GM23338 (cell line): ENCODE results near the gene ZNF276. TPM values are rescaled to one million over a fixed set of nuclear protein-coding genes. Genes with fewer than 3 reads are reported as not detected.

Experiments used
- ATAC-seq: fragments of 200-7000 bp; cut with Tn5 transposase; 3 replicates; pipeline ENCODE4 v1.9.1; 2020
- DNase-seq: peaks from one replicate; pipeline ENCODE4 v3.0.0-alpha.2; 2015; ENCODE audit warnings: low spot score
- H2AFZ ChIP-seq: fragments of 200-600 bp; sonication (generic); 2 replicates; pipeline ENCODE4 v1.8.0; 2016; ENCODE audit warnings: antibody characterized with exemption, mild to moderate bottlenecking, moderate library complexity
- H3F3A ChIP-seq: fragments of 200-600 bp; sonication (generic); replicated peaks from 2 replicates; pipeline ENCODE4 v1.8.0; 2017; ENCODE audit warnings: antibody characterized with exemption, mixed run types, low read depth
- H3K27ac ChIP-seq: fragments of 200-600 bp; sonication (generic); 2 replicates; pipeline ENCODE4 v1.6.1; 2016; ENCODE audit warnings: low read depth
- H3K27me3 ChIP-seq: fragments of 200-600 bp; sonication (generic); 2 replicates; pipeline ENCODE4 v1.8.0; 2016; ENCODE audit warnings: mild to moderate bottlenecking, mixed run types, moderate library complexity; ENCODE audit not compliant: insufficient read depth
- H3K36me3 ChIP-seq: fragments of 200-600 bp; sonication (generic); 2 replicates; pipeline ENCODE4 v1.8.0; 2016; ENCODE audit warnings: mild to moderate bottlenecking; ENCODE audit not compliant: insufficient read depth
- H3K4me1 ChIP-seq: fragments of 200-600 bp; sonication (generic); 2 replicates; pipeline ENCODE4 v1.8.0; 2016; ENCODE audit warnings: mild to moderate bottlenecking, moderate library complexity; ENCODE audit not compliant: insufficient read depth
- H3K4me2 ChIP-seq: fragments of 200-600 bp; sonication (generic); 2 replicates; pipeline ENCODE4 v1.7.1; 2017; ENCODE audit warnings: mixed run types
- H3K4me3 ChIP-seq: fragments of 200-600 bp; sonication (generic); 2 replicates; pipeline ENCODE4 v1.6.1; 2016; ENCODE audit warnings: mixed run types
- H3K79me2 ChIP-seq: fragments of 200-600 bp; sonication (generic); replicated peaks from 2 replicates; pipeline ENCODE4 v1.8.0; 2017; ENCODE audit warnings: mild to moderate bottlenecking; ENCODE audit not compliant: insufficient read depth
- H3K9me2 ChIP-seq: fragments of 200-600 bp; sonication (generic); 2 replicates; pipeline ENCODE4 v1.8.0; 2017; ENCODE audit not compliant: insufficient read depth
- H4K20me1 ChIP-seq: fragments of 200-600 bp; sonication (generic); replicated peaks from 2 replicates; pipeline ENCODE4 v1.8.0; 2017; ENCODE audit warnings: mild to moderate bottlenecking; ENCODE audit not compliant: insufficient read depth
- H3K27ac Mint-ChIP-seq: 2 replicates; pipeline ENCODE4 v1.8.0; 2020; ENCODE audit warnings: inconsistent platforms, mild to moderate bottlenecking, moderate library complexity, mixed read lengths
- H3K27me3 Mint-ChIP-seq: 3 replicates; pipeline ENCODE4 v1.8.0; 2022; ENCODE audit warnings: low read depth, mild to moderate bottlenecking, moderate library complexity, mixed read lengths, inconsistent platforms; ENCODE audit not compliant: insufficient read depth, poor library complexity
- H3K36me3 Mint-ChIP-seq: 3 replicates; pipeline ENCODE4 v1.8.0; 2021; ENCODE audit warnings: low read depth, mild to moderate bottlenecking, inconsistent platforms, moderate library complexity, mixed read lengths
- H3K4me1 Mint-ChIP-seq: 3 replicates; pipeline ENCODE4 v1.8.0; 2020; ENCODE audit warnings: mild to moderate bottlenecking, inconsistent platforms, mixed read lengths
- H3K4me3 Mint-ChIP-seq: 3 replicates; pipeline ENCODE4 v1.8.0; 2021; ENCODE audit warnings: moderate library complexity, mild to moderate bottlenecking, inconsistent platforms, mixed read lengths
- H3K9me3 Mint-ChIP-seq: 3 replicates; pipeline ENCODE4 v1.8.0; 2020; ENCODE audit warnings: moderate library complexity, mild to moderate bottlenecking, inconsistent platforms, mixed read lengths
- ETS1 ChIP-seq: IDR thresholded peaks from 2 replicates; pipeline ENCODE4 v1.6.1; 2016; ENCODE audit warnings: antibody characterized with exemption
- EZH2 ChIP-seq: fragments of 200-600 bp; sonication (generic); IDR thresholded peaks from one replicate; pipeline ENCODE4 v1.8.0; 2017; ENCODE audit warnings: antibody characterized with exemption, mild to moderate bottlenecking, low read depth; ENCODE audit not compliant: unreplicated experiment
- EZH2phosphoT487 ChIP-seq: fragments of 200-600 bp; sonication (generic); IDR thresholded peaks from one replicate; pipeline ENCODE4 v1.8.1; 2018; ENCODE audit warnings: antibody characterized with exemption; ENCODE audit not compliant: unreplicated experiment
- NANOG ChIP-seq: IDR thresholded peaks from 2 replicates; pipeline ENCODE4 v1.6.1; 2016; ENCODE audit warnings: antibody characterized with exemption, borderline replicate concordance
- POLR2AphosphoS5 ChIP-seq: IDR thresholded peaks from 2 replicates; pipeline ENCODE4 v1.6.1; 2016; ENCODE audit warnings: antibody characterized with exemption, low read depth
- STAT1 ChIP-seq: IDR thresholded peaks from one replicate; pipeline ENCODE4 v1.6.1; 2016; ENCODE audit warnings: antibody characterized with exemption; ENCODE audit not compliant: unreplicated experiment
- ZNF114 ChIP-seq: fragments of 250-450 bp; sonication (Bioruptor Pico); IDR thresholded peaks from 2 replicates; pipeline ENCODE4 v1.5.0; 2020; ENCODE audit warnings: mild to moderate bottlenecking, moderate library complexity
- ZNF462 ChIP-seq: fragments of 250-450 bp; sonication (Bioruptor Pico); IDR thresholded peaks from 2 replicates; pipeline ENCODE4 v1.5.0; 2020; ENCODE audit warnings: mild to moderate bottlenecking, moderate library complexity
- polyA plus RNA-seq: library from polyadenylated mRNA; unstranded; fragments of >200 nt; fragmentation: Nextera tagmentation; extraction: Ambion mirVana; gene quantifications from 2 replicates; pipeline ENCODE4 v1.2.1, GENCODE V29; 2016
- total RNA-seq: library from RNA; depleted of rRNA; stranded (reverse); fragments of >200 nt; shearing (Covaris generic); gene quantifications from 2 replicates; pipeline ENCODE4 v1.2.3, GENCODE V29; 2014

The ZNF276 gene
- total and polyA plus RNA-seq, 2 experiments from 2014 or later: 3.4 to 15.6 TPM

- peaks cover 4% of the 10 kb centered on the region; the same call in 1 of the 2 replicates for H4K20me1 ChIP-seq
- Mint-ChIP-seq H3K27me3 (peaks cover 7% of the 10 kb centered on the region), H3K4me3 (no peak overlapping the region)
Measured at GRCh38 chr16:89742948-89743347, 21.6 kb downstream of the ZNF276 start.

More at GRCh38 chr16:89742948-89743347, 21.6 kb downstream of the ZNF276 start:
- Mint-ChIP-seq H3K4me1 (no peaks in the 10 kb centered on the region), H3K27ac (no peak overlapping the region), H3K9me3 (no peaks in the 10 kb centered on the region), H3K36me3 (peaks cover 75% of the 10 kb centered on the region)
- no peak overlapping the region for H3K27ac ChIP-seq
- no peak overlapping the region for H2AFZ ChIP-seq
- H3K36me3 ChIP-seq: peaks cover 33% of the 10 kb centered on the region; the same call in 1 of the 2 replicates
- H3K4me3 ChIP-seq: no peak overlapping the region
- DNase-seq (no peak), ATAC-seq (no peak)
- no peaks in the 10 kb centered on the region for H3K27me3 ChIP-seq
- no peak for TF ChIP-seq ETS1
- no peak for TF ChIP-seq NANOG
- no peak for TF ChIP-seq POLR2AphosphoS5
- no peak for TF ChIP-seq EZH2
- TF ChIP-seq STAT1: no peak
- no peak for TF ChIP-seq ZNF114 (CRISPR knock-in tag)
- no peak for TF ChIP-seq ZNF462 (CRISPR knock-in tag)
- TF ChIP-seq EZH2phosphoT487: no peak
- no peaks in the 10 kb centered on the region for H3K79me2 ChIP-seq
- no peaks in the 10 kb centered on the region for H3K4me1 ChIP-seq
- H3F3A ChIP-seq: peaks cover 3% of the 10 kb centered on the region; the same call in 1 of the 2 replicates
- H3K9me2 ChIP-seq: no peaks in the 10 kb centered on the region
- no peak overlapping the region for H3K4me2 ChIP-seq
